OCI-LY3 (cell line): ENCODE data around the gene LHFPL3.

Experiments
- EZH2phosphoT487 ChIP-seq: fragments of 200-600 bp; shearing (Covaris generic); IDR thresholded peaks from 2 replicates; pipeline ENCODE4 v1.6.1; 2018; ENCODE audit warnings: antibody characterized with exemption, mixed run types, low read depth
- TF ChIP-seq, protein P1 (sequence below): fragments of 200-600, 300-600 bp; sonication (generic); IDR thresholded peaks from 2 replicates; pipeline ENCODE4 v1.5.1; 2014; ENCODE audit warnings: antibody characterized with exemption, low read length, low read depth

DNA sequence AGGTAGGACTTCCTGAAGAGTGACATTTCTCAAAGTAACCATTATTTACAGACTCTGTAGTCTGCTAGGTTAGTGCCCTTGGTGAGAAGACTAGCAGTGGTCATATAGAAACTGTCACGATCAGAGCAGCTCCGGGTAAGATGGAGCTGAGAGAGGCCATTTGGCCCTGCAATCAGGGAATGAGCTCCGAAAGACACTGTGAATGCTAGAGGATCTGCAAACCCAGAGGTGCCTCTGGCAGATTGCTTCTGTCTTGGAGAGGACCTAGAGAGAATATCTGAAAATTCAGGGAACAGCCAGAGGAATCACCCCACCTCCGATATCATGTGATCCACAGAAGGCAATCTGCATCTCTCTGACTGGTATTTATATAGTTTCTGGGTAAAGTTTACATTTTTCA lies 438.7 kb downstream of the LHFPL3 start:
- TF ChIP-seq EZH2phosphoT487, result no peak
- TF ChIP-seq, protein P1, sequence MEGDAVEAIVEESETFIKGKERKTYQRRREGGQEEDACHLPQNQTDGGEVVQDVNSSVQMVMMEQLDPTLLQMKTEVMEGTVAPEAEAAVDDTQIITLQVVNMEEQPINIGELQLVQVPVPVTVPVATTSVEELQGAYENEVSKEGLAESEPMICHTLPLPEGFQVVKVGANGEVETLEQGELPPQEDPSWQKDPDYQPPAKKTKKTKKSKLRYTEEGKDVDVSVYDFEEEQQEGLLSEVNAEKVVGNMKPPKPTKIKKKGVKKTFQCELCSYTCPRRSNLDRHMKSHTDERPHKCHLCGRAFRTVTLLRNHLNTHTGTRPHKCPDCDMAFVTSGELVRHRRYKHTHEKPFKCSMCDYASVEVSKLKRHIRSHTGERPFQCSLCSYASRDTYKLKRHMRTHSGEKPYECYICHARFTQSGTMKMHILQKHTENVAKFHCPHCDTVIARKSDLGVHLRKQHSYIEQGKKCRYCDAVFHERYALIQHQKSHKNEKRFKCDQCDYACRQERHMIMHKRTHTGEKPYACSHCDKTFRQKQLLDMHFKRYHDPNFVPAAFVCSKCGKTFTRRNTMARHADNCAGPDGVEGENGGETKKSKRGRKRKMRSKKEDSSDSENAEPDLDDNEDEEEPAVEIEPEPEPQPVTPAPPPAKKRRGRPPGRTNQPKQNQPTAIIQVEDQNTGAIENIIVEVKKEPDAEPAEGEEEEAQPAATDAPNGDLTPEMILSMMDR, result no peak
